NB4 (cell line): ENCODE measurements around the gene ARHGAP4.

Source experiments
- DNase-seq: peaks from one replicate; pipeline ENCODE4 v3.0.0; 2010; ENCODE audit warnings: low read depth
- H3K4me3 ChIP-seq: one replicate; pipeline ENCODE4 v1.5.1; 2011; ENCODE audit warnings: mild to moderate bottlenecking, low read depth, low read length, moderate library complexity
- MYC ChIP-seq: IDR thresholded peaks from 2 replicates; pipeline ENCODE4 v1.6.1; 2011; ENCODE audit warnings: low read depth, low read length
- POLR2A ChIP-seq: IDR thresholded peaks from 2 replicates; pipeline ENCODE4 v1.6.1; 2011; ENCODE audit warnings: mild to moderate bottlenecking; ENCODE audit not compliant: insufficient read length; ENCODE audit errors: extremely low read depth
- TF ChIP-seq, protein P1 (sequence below): IDR thresholded peaks from 2 replicates; pipeline ENCODE4 v1.6.1; 2011; ENCODE audit warnings: low read depth, low read length
- TF ChIP-seq, protein P2 (sequence below): IDR thresholded peaks from one replicate; pipeline ENCODE4 v1.5.1; 2012; ENCODE audit warnings: low read depth, low read length

The ARHGAP4 gene

DNA sequence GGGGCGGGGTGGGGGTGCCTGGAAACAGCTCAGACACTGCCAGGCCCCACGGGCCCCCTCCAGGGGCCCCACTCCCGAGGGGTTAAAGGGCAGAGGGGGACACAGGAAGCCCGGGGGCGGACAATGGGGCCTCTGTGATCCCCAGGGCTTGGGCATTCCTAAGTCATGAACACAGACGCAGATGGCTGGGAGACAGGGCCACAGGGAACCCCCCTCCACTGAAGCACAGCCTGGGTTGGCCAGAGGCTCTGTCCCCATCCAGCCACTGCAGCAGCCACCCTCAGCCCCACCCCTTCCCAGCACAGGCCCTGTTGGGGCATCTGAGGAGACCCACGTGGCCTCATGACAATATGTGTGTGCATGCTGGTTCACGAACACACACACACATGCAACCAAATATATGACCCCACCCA, 44.0 kb downstream of the ARHGAP4 start:
- DNase-seq, result no peak
- TF ChIP-seq, protein P1, sequence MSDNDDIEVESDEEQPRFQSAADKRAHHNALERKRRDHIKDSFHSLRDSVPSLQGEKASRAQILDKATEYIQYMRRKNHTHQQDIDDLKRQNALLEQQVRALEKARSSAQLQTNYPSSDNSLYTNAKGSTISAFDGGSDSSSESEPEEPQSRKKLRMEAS, result no peak
- TF ChIP-seq MYC (no peak), POLR2A (no peak)
- TF ChIP-seq, protein P2, sequence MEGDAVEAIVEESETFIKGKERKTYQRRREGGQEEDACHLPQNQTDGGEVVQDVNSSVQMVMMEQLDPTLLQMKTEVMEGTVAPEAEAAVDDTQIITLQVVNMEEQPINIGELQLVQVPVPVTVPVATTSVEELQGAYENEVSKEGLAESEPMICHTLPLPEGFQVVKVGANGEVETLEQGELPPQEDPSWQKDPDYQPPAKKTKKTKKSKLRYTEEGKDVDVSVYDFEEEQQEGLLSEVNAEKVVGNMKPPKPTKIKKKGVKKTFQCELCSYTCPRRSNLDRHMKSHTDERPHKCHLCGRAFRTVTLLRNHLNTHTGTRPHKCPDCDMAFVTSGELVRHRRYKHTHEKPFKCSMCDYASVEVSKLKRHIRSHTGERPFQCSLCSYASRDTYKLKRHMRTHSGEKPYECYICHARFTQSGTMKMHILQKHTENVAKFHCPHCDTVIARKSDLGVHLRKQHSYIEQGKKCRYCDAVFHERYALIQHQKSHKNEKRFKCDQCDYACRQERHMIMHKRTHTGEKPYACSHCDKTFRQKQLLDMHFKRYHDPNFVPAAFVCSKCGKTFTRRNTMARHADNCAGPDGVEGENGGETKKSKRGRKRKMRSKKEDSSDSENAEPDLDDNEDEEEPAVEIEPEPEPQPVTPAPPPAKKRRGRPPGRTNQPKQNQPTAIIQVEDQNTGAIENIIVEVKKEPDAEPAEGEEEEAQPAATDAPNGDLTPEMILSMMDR, result no peak
- H3K4me3 ChIP-seq, result no peak overlapping the region

DNA sequence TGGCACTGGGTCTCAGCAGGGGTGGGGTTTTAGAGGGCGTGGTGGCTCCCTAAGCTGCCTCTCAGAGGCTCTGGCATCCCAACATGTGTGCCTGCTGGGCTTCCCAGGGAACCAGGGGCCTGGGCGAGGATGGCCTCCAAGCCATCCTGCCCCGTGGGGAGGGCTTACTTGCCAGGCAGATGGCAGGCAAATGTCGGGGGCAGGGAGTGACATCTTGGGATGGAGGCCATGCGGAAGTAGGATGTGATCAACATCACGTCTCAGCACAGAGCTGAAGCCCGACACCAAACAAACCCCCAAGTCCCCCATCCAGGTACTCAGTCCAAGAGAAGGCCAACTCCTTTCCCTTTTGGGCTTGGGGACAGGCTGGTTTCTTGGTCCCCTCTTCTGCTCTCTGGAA, 44.8 kb downstream of the ARHGAP4 start:
- no peak overlapping the region for H3K4me3 ChIP-seq
- TF ChIP-seq MYC, result no peak
- TF ChIP-seq, protein P1, result no peak
- TF ChIP-seq POLR2A, result no peak
- TF ChIP-seq, protein P2, result no peak
- DNase-seq, result no peak

DNA sequence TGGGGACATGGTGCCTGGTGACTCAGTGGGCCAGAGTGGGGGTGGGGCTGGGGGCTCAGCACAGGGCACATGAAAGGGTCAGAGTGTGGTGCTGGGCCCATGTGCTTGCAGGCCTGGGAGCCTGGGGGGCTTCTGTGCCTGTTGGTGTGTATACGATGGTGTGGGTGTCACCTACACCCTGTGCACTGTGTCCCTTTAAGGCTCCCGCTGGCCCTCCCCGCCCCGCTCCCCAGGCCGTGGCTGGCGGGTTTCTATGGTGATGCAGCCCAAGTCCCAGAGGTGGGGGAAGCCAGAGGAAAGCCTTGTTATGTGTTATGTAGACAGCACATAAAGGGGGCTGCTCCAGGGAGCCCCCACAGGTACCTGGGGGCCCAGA, 45.6 kb downstream of the ARHGAP4 start:
- no peak for TF ChIP-seq POLR2A
- no peak for TF ChIP-seq MYC
- TF ChIP-seq, protein P2, result no peak
- TF ChIP-seq, protein P1, result no peak
- H3K4me3 ChIP-seq, result no peak overlapping the region
- DNase-seq, result peak; percentile 34

DNA sequence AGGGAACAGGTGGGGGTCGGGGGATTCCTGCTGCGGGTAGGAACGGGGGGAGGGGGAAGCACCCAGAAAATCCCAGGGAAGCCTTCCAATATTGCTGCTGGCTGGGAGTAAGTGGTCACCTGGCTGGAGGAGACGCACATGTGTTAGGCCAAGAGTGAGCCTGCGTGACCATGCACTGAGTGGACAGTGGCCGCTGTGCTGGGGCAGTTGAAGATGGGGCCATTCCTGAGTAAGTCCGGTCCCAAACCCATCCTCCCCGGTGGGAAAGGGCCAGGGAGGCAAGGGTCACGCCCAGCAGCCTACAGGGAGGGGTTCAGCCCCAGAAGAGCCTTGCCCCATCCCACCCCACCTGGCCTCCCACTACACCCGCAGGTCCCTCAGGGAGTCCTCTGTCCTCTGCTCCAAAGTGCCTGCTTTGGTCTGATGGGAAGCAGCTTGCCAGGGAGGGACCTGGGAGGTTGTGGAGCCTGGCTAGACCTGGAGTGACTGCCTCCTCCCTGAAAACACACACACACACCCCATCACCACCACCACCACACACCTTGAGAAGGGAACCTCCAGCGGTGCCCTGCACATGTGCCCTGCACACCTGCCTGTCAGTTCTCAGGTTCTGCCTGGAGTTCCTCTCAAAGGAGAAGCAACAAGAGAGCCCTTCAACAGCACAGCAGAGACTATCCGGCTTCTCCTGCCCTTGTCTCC, 46.2 kb downstream of the ARHGAP4 start:
- TF ChIP-seq, protein P1, result no peak
- TF ChIP-seq POLR2A (no peak), MYC (no peak)
- TF ChIP-seq, protein P2, result no peak
- DNase-seq, result no peak
- no peak overlapping the region for H3K4me3 ChIP-seq

DNA sequence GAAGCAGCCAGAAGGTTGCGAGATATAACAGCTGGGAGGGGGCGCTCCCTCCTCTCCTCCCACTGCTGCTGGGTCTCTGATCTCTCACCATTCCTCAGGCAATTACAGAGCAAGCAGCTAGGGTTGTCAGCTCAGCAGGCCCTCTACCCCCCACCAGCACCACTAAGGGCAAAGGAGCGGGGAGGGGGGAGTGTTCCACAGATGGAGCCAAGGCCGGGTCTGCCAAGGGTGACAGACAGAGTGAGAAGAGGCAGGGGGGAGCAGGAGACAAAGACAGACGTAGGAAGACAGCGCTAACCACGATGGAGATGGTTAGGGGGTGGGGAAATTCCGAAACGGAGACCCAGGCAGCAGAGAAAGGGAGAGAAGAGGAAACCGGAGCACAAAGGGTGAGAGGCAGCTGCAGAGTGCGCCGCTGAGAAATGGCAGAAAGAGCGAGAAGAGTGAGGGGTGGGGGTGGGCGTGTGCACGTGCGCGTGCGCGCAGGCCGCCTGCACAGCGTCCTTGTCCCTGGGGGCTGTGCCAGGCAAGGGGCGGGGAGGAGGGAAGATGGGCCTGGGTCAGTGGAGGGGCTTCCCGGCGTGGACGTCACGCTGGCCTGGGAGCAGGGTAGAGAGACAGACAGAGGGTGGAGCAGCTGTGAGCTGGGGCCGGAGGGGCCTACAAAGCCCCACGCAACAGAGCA, 47.0 kb downstream of the ARHGAP4 start:
- TF ChIP-seq POLR2A, result no peak
- TF ChIP-seq, protein P2, result peak; percentile 13
- no peak overlapping the region for H3K4me3 ChIP-seq
- DNase-seq, result peak; percentile 79
